Ammon's horn (tissue), 1 donor: ENCODE results near the gene ACSL3.
"Not testable (repeated sequence)": the region's sequence is repeated elsewhere in the genome, so short reads cannot be mapped to it uniquely, and the experiment has no call there.

ENCODE experiments used
- DNase-seq: peaks from one replicate; pipeline ENCODE4 v3.0.0-alpha.2; 2016; ENCODE audit warnings: low spot score

Gene ACSL3

DNA sequence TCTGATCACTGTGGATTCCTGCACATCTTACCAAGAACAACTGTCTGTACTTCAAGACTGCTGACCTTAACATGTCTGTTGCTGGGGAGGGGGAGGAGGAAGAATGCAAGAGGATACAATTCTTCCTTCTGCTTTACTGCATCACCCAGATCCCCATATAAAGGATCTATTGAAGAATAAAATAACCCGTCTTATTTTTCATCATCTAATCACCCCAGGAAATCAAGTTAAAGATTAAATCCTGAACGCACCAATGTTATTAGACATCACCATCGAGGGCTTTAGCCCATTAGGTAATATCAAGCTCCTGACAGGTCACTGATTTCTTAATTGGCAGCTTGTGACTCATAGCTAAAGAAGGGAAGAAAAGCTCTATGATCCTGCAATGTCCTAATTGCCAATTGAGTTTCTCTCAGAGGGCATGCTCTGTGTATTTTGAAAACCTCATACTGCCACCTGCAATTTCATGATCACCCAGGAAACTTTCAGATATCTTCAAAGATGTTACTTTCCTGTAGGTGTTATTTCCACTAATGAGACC, 115.8 kb downstream of the ACSL3 start:
- no peak for DNase-seq

DNA sequence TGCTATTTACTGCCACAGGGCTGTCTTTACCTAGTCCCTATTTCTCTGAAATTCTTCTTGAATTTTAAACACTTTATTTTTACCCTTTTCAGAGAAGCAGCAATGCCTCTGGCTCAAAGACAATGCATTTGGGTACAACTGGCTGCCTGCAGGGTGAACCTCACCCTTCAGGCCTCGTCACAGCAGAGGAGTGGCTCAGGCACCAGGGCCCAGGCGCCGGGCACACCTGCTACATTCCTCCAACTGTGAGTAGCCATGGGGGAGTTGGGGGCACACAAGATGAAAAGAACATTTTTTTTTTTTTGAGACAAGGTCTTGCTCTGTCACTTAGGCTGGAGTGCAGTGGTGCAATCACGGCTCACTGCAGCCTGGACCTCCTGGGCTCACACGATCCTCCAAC, 116.3 kb downstream of the ACSL3 start:
- no peak for DNase-seq

DNA sequence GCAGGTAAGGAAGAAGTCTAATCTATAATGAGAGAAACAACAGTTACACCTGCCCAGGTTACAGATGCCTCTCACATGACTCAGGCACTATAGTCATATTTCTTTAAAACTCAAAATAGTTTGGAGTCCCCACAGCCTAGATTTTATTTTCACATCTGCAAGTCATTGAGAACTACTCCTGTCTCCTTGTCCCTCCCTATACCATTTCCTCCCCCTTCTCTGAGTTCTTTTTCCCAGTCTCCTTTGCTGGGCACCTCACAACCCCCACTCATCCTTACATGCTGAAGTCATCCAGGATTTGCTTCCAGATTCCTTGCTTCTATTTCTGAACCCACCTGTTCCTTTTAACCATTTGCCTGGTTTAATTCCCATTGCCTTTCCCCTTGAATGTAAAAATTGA, 118.0 kb downstream of the ACSL3 start:
- DNase-seq: no peak

DNA sequence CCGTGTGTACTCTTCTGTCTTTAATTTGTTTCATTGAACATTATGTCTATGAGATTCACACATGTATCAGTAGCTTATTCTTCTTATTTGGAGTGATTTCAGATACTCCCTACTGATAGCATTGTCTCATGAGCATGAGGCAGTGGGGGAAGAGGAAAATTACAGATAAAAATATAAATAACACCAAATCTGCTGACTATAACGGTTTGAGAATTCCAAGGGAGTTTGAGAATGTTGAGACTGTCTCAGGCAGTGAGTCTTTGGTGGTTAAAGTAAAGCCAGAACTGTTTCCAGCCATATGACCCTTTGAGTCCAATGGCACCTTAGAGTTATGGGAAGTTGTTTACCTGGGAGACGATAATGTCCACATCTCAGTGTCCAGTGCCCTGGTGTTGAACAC, 118.6 kb downstream of the ACSL3 start:
- DNase-seq: no peak

- peak; percentile 82 for DNase-seq
Measured at GRCh38 chr2:222982010-222982908, 121.4 kb downstream of the ACSL3 start.

DNA sequence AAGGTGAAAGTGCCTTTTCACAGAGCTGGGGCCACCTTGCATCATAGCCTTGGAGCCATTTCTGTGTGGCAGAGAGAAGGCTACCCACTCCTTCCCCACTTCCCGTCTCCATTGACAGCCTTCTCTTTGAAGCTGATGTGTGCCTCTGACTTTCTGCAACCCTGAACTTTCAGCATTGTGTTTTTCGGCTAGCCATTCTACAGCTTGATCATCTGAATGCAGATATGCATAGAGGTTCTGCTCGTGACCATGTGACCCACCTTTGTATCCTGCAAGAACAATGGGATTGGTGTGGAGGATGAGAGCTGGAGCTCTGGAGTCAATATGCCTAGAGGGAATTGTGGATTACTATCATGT, 122.1 kb downstream of the ACSL3 start:
- DNase-seq: no peak

- DNase-seq: no peak
Measured at GRCh38 chr2:222984908-222985307, 124.1 kb downstream of the ACSL3 start.

- DNase-seq: no peak
Measured at GRCh38 chr2:222989431-222989830, 128.6 kb downstream of the ACSL3 start.

- not testable (repeated sequence) for DNase-seq
Measured at GRCh38 chr2:222990206-222990605, 129.4 kb downstream of the ACSL3 start.

GRCh38 chr2:222992137-222992536, 131.3 kb downstream of the ACSL3 start:
- no peak for DNase-seq
